GM23248 (cell line): ENCODE measurements around the gene ARHGDIB.

Source experiments
- EZH2 ChIP-seq: fragments of 200-600 bp; sonication (generic); IDR thresholded peaks from 2 replicates; pipeline ENCODE4 v1.6.1; 2018; ENCODE audit warnings: antibody characterized with exemption, mild to moderate bottlenecking; ENCODE audit not compliant: insufficient read depth, poor library complexity, severe bottlenecking
- EZH2phosphoT487 ChIP-seq: fragments of 200-600 bp; sonication (generic); IDR thresholded peaks from 2 replicates; pipeline ENCODE4 v1.6.1; 2018; ENCODE audit warnings: antibody characterized with exemption, moderate library complexity, mild to moderate bottlenecking, low read depth; ENCODE audit not compliant: insufficient read depth

DNA sequence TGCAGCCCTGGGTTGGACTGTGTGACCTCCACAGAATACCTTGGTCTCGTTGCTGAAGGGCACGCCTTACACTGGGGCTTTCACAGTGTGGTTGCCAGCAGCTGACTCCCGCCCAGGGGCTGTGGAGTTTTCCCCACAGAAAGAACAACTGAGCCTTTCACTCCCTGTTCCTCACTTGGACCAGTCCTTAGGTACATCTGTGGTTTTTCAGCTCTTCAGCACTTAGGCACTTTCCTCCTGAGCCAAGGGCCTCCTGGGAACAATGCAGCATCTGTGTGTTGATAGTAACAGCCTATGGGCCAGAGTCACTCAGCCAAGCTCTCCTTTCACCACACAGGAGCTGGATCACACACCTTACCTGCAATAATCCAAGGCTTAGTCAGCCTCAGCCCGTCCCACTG lies 48.0 kb downstream of the ARHGDIB start:
- TF ChIP-seq EZH2 (no peak), EZH2phosphoT487 (no peak)
